Skeletal muscle cell (primary cell): ENCODE measurements around the gene DOC2B.

ENCODE experiments used
- DNase-seq: peaks from one replicate; pipeline ENCODE4 v3.0.0-alpha.2; 2010; ENCODE audit warnings: low read depth
- H3K4me3 ChIP-seq: 2 replicates; pipeline ENCODE4 v1.5.1; 2011; ENCODE audit warnings: low read depth, mild to moderate bottlenecking, control low read depth, low read length, moderate library complexity

DOC2B gene

DNA sequence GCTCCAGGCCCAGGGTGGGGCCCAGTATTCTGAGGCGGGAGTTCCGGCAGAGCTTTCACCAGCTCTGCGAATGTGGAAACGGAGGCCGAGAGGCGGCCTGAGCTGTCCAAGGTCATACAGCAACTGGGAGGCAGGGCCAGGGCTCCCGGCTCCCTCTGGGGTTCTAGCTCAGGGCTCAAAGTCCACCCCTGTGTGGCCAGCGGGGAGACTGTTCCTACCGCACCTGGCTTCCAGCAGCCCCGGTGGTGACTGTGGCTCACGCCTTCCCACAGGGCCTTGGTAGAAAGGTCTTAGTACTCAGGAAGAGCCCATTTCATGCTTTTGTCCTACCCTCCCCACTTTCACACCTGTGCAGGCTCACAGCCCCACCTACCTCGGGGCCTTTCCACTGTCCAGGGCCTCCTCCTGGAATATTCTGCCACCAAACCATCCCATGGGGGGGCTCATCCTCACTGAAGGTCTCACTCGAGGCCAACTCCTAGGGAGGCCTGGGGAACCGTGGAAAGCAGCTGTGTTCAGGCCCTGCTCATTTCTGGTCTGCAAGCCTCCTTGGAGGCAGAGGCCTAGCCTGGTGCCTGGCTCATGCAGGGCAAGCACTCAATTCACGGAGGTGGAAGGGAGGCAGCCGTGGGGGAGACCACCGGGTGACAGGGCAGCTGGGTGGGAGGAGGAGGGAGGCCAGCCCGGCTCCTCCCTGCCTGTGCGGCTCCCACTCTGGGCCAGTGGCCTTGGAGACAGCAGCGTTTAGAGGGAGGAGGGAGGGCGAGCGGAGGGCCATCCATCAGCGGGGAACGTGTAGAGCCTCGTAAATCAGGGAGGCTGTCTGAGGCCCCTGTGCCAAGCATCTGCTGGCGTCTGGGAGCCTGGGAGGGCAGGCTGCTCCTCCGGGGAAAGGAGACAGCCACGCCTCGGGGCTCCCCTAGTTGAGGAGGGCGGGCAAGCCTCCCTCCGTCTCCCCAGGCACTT is 12.7 kb upstream of the DOC2B start:
- no peak for DNase-seq
- no peak overlapping the region for H3K4me3 ChIP-seq

DNA sequence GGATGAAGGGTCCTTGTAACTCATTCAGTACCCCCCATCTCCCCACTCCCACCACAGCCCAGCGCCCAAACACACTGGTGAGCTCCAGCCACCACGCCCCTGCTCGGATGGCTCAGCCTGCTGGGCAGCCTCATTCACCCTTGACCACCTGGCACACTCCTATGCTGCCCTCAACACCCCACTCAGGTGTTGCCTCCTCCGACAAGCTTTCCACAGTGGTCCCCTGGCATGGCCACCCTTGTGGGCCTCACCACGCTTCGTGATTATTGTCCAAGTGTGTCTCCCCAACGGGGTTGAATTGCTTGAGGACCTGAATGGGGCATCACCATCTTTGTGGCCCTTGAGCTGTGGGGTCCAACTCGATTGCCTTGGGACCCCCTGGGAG is 12.0 kb upstream of the DOC2B start:
- no peak overlapping the region for H3K4me3 ChIP-seq
- no peak for DNase-seq

DNA sequence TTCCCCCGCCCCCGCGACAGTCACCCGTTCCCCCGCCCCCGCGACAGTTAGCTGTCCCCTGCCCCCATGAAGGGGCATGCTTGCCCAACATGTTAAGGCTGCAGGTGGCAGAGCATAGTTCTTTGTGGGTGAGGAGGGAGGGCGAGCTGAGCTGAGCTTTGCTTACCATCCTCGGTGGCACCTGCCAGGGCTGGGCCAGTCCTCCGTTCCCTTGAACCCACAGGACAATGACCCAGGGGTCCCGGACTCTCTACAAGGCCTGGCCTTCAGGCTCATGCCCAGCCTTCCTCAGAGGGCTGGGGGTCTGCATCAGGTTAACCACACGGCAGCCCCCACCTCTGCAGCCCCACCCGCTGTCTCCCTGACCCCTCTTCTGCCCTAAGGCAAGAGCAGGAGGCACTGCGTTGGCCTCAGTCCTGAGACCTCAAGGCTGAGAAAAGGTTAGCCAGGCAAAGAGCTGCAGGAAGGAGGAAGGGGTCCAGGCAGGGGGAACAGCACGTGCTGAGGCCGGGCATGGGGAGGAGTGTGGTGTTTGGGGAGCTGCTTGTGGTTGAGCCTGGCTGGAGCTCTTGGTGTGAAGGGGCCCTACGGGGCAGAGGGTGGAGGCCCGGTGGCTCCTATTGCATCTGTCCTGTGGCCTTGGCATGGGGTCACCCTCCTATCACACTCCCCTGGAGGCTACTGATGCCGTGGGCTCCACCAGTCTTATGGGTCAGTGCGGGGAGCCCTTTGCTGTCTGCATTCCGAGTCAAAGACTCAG is 11.4 kb upstream of the DOC2B start:
- H3K4me3 ChIP-seq = no peak overlapping the region
- DNase-seq = no peak

DNA sequence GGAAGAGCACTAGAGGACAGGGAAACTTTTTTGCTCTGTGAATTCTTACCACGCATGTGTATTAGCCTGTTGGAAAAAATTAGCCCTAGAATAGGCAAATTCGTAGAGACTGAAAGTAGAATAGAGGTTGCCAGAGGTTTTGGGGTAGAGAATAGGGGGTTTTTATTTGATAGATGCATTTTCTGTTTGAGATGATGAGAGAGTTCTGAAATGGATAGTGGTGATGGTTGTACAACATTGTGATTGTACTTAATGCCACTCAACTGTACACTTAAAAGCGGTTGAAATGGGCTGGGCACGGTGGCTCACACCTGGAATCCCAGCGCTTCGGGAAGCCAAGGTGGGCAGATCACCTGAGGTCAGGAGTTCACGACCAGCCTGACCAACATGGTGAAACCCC is 8.0 kb upstream of the DOC2B start:
- no peak overlapping the region for H3K4me3 ChIP-seq
- no peak for DNase-seq

DNA sequence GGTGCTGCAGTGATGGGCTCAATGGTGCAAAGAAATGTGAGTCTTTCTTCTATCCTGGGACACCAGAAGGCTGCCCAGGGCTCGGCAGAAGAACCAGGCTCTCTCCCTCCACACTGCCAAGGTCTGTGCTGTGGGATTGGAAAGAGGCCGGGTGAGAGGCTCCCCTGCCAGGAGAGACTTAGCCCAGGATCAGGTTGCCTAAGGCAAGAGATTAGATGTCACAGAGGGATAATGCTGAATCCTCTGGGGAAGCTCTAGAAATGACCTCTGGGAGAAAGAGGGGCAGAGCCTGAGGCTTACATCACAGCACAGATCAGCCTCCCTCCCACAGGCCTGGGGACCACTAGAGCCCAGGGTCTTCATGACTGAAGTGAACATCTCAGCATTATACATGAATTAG is 5.7 kb upstream of the DOC2B start:
- no peak overlapping the region for H3K4me3 ChIP-seq
- DNase-seq = no peak

DNA sequence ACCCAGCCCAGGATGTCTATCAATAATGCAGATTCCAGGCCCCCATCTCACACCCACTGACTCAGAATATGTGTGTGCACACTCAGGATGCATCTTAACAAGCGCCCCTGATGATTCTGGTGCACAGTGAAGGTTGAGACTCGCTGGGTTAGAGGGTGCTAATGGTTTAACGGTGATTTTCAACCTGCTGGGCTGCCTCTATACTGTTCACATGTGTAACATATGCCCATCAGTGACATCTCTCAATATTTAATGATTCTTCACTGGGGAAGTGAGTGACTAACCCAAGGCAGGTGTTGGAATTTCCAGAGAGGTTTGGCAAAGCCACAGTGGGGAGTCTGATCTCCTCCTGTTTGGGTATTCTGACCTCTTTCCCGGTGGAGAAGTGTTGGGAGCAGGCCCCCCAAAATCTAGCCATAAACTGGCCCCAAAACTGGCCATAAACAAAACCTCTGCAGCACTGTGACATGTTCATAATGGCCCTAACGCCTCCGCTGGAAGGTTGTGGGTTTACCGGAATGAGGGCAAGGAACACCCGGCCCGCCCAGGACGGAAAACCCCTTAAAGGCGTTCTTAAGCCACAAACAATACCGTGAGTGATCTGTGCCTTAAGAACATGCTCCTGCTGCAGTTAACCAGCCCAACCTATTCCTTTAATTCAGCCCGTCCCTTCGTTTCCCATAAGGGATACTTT is 4.1 kb upstream of the DOC2B start:
- H3K4me3 ChIP-seq = no peak overlapping the region
- DNase-seq = no peak

DNA sequence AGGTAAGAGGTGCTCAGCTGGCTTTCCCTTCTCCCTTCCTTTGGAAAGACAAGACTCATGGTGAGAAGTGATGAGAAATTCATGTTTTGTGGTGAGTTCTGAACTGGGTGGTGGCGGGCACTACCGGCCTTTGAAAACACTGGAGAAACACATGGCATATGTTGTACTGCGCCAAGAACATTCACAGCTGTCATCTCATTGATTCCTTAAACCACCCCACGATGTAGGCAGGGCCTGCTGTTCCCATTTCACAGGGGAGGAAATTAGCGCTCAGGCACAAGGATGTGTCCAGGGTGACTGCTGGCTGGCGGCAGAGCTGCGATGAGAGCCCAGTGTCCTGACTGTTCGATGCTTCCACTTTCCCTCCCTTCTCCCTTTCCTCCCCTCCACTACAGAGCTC is 1.6 kb upstream of the DOC2B start:
- no peak for DNase-seq
- no peak overlapping the region for H3K4me3 ChIP-seq

DNA sequence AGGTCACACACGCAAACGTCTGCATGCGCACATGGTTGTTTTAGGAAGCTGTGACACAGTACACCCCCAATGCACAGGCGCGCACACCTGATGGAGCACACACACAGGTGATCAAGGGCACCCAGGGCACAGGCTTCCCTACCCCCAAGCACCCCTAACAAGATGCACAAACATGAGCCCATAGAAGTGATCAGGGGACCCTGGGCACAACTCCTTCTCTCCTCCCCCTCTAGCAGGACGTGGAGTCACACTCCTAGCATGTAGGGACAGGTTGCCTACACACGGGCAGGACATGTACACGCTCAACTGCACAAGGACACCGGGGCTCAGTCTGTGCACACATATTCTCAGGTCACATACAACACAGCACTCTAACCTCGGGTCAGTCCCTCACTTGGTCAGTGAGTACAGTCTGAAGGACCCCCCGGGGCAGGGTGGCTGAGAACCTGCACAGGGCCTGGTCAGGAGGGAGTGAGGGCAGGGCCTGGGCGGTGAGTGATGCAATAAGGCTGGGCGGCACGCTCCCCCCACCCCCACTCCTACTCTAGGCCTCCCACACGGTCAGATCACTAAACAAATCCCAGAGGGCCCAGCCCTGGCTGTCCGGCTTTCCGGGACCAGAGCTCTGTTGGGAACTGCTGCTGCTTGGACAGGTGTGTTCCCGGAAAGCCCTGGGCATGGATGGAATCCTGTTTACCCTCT is 751 bp upstream of the DOC2B start:
- H3K4me3 ChIP-seq = no peak overlapping the region
- no peak for DNase-seq

DNA sequence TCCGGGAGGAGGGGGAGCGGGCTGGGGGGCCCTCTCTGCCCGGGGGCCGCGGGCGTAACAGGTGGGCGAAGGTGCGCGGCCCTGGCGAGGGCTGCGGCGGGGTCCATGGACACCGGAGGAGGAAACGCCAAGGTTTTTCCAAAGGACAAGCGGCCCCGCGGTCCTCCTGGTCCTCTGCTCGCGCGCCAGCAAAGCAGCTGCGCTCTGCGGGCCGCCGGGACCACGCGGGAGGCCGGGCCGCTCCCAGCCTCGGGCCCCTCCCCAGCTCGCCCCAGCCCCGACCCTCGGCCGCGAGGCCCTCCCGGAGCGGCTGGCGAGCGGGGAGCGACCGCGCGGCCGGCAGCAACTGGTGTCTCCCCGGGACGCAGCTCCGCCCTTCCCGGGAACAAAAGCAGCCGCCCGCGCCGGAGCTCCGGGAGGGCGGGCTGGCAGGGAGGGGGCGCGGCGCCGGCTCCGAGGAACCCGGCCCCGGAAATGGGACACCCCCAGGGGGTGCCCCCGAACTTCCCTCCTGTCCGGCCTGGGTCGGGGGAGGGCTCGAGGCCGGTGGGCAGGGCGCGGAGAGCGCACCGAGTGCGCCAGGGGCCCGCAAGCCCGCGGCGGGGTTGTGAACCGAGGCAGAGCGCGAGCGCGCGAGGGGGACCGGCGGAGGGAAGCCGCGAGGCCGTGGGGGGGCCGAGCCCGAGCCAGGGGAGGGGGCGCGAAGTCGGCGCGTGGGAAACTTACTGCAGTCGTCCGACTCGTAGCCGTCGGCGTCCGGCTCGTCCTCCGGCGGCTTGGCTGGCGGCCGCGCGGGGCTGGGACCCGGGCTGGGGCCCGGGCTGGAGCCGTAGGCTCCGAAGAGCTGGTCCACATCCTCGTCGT is 837 bp downstream of the DOC2B start:
- no peak for DNase-seq
- H3K4me3 ChIP-seq = no peak overlapping the region

DNA sequence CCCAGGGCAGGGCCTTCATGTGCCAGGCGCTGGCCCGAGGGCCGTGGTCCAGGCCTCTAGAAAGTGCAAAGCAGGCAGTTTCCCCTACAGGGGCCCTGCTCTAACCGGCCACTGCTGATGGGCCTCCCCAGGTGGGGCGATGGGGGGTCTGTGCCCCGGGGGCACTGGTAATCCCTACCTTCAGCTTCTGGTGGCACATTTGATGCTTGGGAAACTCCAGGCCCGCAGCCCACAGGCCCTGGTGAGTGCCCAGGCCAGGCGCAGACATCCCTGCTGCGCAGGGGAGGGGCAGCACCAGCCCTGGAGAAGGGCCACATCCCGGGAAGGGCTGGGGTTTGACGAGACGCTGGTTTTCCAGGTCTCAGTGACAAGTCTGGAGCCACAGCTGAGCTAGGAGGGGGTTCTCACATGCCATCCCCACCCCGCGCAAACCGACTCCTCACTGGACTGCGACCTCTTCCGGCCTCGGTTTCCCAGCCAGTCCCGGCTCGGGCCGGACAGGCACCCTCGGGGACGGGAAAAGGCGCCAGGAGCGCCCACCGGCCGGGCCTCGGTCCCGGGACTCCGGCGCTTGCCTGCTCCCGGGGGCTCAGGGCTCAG is 1.6 kb downstream of the DOC2B start:
- DNase-seq = no peak
- no peak overlapping the region for H3K4me3 ChIP-seq

DNA sequence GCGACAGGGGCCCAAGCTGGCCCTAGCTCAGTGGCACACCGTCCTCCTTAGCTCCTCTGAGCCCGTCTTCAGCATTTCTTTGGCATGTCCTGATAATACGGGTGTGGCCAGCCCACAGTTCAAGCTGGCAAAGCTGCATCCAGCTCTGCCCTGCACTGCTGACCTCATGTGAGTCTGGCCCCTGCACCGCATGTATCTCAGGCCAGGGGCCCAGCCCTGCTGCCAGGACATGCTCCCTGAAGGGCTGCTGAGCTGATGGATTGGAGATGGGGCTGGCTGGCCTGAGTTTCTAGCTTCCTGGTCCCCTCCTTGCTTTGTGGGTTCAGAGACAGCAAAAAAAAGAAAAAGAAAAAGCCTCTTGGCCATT is 2.4 kb downstream of the DOC2B start:
- DNase-seq = no peak
- H3K4me3 ChIP-seq = no peak overlapping the region

DNA sequence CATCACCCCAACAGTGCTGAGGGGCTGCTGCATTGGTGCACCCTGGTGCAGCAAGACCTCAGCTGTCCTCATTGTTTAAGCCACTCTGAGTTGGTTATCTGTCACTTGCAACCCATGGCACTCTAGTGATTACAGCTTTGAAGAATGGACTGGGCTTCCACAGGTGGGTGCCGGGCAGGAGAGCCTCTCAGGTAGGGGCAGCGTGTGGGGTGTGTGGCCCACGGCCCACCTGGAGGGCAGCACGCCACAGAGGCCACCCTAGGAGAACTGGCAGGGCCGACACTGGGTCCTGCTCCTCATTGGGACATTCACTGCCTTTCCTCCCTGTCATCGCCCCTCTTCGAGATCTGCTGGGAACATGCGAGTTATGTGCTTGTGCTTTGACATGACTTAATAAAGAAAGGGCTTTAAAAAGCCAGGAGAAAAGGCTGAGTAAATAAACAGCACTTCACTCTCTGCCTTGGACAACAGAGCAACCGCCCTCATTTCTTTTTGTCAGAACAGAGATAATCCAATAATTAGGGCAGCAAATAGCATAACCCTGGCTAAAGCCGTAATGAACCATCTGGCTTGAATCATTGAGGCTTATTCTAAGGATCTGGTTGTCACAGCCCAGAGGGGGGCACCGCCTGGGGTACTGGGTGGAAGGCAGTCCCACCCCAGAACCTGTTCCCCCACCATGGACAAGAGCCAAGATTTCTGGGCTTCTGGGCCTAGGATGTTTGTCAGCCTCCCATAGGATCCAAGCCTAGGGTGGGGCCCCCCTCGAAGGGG is 3.0 kb downstream of the DOC2B start:
- DNase-seq = no peak
- H3K4me3 ChIP-seq = no peak overlapping the region

DNA sequence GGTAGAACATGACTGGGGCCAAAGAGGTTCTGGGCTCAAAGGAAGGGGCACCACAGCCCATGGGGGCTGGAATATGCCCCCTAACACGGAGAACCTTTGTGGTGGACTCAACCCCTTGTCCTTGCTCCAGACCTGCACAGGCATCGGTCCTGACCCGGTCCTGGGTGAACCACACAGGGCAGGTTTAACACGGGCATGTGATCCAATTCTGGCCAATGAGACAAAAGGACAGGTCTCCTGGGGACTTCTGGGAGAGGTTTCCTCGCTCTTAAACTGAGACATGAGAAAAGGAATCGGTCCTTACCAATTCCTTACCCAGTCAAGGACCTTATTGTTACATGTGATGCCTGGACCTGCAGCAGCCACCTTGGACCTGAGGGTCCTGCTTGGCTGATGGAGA is 3.7 kb downstream of the DOC2B start:
- no peak for DNase-seq
- H3K4me3 ChIP-seq = no peak overlapping the region

DNA sequence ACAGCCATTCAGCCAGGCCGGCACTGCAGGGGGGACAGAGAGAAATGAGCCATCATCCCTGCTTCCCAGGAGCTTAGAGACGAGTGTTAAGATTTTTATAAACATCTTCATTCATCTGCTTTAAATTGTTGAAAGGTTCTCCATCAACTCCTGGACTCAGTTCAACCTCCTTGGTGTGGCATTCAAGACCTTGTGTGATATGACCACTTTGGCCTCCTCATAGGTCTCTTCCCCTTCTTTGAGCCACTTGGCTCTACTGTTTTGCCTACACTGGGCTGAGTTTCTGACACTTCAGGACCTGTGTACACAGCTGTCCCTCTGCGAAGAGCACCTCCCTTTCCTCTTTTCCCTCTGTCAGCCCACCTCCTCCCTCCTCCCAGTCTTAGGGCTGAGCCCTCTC is 4.3 kb downstream of the DOC2B start:
- no peak for DNase-seq
- H3K4me3 ChIP-seq = no peak overlapping the region

DNA sequence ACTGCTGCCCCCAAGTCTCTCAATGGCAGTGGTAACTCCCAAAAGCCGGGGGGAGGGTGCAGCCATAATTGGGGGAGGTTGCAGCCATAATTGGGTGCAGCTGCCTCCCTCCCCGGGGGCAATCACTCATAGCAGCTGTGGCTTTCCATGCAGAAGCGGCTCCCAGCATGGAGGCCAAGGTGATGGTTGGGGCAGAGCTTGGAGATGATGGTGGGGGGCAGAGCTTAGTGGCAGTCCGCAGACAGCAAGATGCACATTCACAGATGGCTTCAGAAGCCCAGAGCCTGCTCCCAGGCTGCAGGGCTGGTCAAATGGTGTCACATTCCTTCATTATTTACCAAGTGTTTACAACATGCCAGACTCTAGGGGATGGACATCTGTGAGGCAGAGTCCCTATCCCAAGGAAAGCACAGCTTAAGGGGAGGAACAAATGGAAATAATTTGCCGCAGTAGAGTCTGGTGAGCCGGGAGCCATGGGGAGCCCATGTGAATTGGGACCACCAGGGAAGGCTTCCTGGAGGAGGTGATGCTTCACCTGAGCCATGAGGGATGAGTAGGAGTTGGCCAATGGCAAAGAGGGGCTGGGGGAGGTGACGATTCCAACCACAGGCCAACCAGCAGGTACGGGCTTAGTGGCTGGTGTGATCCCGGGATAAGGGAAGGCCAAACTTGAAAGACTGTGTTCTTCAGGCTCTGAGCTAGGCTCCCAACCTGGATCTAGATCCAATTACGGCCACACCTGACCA is 8.1 kb downstream of the DOC2B start:
- no peak overlapping the region for H3K4me3 ChIP-seq
- DNase-seq = no peak

DNA sequence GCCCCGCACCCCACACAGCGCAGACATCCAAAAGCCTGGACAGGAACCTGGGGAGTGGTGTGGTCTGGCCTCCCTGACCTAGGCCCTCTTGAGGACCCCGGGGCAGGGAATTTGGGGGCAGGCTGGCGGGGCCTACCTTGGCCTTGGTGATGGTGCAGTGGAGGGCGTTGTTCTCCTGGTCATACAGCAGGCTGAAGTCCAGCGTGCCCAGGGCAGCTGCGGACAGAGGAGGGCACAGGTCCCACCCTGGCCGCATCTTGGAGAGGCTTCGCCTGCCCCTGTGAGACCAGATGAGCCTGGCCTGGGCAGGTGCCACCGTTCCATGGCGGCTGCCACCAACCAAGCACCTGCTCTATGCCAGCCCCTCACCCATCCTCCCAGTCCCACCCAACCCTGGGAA is 9.0 kb downstream of the DOC2B start:
- H3K4me3 ChIP-seq = no peak overlapping the region
- DNase-seq = no peak

DNA sequence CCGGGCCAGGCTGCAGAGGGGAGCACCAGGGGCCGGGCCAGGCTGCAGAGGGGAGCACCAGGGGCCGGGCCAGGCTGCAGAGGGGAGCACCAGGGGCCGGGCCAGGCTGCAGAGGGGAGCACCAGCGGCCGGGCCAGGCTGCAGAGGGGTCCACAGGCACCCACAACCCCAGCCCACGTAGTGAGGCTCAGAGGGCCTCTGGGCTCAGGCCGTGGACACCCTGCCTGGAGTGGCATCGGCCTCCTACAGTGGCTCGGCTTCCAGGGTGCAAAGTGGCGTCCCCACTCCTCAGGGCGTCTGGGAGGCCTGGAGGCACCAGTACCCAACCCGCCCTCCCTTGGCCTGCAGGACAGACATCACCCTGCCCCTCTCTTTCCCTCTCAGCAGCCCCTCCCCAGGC is 9.6 kb downstream of the DOC2B start:
- H3K4me3 ChIP-seq = no peak overlapping the region
- DNase-seq = no peak
